Measurements from ENCODE around the gene TMEM151B. TPM values are rescaled to one million over a fixed set of nuclear protein-coding genes. Genes with fewer than 3 reads are reported as not detected.

TMEM151B gene
- total and polyA plus RNA-seq, 2 of the 13 experiments (the other 11 are each of a cell fraction or from before 2014, with no cell fraction given): not detected

DNA sequence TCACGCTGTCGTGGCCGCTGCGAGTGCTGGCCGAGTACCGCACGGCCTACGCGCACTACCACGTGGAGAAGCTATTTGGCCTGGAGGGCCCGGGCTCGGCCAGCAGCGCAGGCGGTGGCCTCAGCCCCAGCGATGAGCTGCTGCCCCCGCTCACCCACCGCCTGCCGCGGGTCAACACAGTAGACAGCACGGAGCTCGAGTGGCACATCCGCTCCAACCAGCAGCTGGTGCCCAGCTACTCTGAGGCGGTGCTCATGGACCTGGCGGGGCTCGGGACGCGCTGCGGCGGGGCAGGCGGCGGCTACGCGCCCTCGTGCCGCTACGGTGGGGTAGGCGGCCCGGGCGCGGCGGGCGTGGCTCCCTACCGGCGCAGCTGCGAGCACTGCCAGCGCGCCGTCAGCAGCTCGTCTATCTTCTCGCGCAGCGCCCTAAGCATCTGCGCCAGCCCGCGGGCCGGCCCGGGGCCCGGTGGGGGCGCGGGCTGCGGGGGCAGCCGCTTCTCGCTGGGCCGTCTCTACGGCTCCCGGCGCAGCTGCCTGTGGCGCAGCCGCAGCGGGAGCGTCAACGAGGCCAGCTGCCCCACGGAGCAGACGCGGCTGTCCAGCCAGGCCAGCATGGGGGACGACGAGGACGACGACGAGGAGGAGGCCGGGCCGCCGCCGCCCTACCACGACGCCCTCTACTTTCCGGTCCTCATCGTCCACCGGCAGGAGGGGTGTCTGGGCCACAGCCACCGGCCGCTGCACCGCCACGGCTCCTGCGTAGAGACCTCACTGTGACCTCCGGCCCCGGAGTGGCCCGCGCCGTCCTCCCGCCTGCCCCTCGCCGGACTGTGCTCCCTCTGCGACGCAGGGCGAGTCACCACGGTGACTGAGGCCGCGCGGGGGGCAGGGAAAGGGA lies 5.7 kb downstream of the TMEM151B start (continued):
- TF ChIP-seq BCLAF1 (IDR thresholded peaks at IDR 0.05) (no peak), SNAPC4 (CRISPR knock-in tag; IDR thresholded peaks at IDR 0.05) (no peak), ZNF768 (CRISPR knock-in tag; IDR thresholded peaks at IDR 0.05) (0 out of 2 replicates have a peak, but pooled peaks have one; percentile 27), DBP (CRISPR knock-in tag; IDR thresholded peaks at IDR 0.05; ENCODE audit: not compliant biosample characterization) (no peak), ZNF563 (CRISPR knock-in tag; IDR thresholded peaks at IDR 0.05) (peak; percentile 85; the same call in 1 of the 2 replicates), SP4 (CRISPR knock-in tag; IDR thresholded peaks at IDR 0.05) (0 out of 2 replicates have a peak, but pooled peaks have one; percentile 14), ZNF781 (CRISPR knock-in tag; IDR thresholded peaks at IDR 0.05; ENCODE audit: borderline replicate concordance, not compliant biosample characterization) (peak; percentile 29), ZNF546 (CRISPR knock-in tag; conservative IDR thresholded peaks at IDR 0.05) (peak; percentile 78), CREBL2 (CRISPR knock-in tag; IDR thresholded peaks at IDR 0.05; ENCODE audit: borderline replicate concordance) (0 out of 2 replicates have a peak, but pooled peaks have one; percentile 78), ZNF784 (CRISPR knock-in tag; IDR thresholded peaks at IDR 0.05; ENCODE audit: borderline replicate concordance) (0 out of 2 replicates have a peak, but pooled peaks have one; percentile 72), ZNF790 (CRISPR knock-in tag; IDR thresholded peaks at IDR 0.05; ENCODE audit: borderline replicate concordance) (no peak), MEIS2 (CRISPR knock-in tag; IDR thresholded peaks at IDR 0.05) (peak; percentile 12; the same call in 1 of the 2 replicates)
- TF ChIP-seq, protein P1, sequence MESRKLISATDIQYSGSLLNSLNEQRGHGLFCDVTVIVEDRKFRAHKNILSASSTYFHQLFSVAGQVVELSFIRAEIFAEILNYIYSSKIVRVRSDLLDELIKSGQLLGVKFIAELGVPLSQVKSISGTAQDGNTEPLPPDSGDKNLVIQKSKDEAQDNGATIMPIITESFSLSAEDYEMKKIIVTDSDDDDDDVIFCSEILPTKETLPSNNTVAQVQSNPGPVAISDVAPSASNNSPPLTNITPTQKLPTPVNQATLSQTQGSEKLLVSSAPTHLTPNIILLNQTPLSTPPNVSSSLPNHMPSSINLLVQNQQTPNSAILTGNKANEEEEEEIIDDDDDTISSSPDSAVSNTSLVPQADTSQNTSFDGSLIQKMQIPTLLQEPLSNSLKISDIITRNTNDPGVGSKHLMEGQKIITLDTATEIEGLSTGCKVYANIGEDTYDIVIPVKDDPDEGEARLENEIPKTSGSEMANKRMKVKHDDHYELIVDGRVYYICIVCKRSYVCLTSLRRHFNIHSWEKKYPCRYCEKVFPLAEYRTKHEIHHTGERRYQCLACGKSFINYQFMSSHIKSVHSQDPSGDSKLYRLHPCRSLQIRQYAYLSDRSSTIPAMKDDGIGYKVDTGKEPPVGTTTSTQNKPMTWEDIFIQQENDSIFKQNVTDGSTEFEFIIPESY (CRISPR knock-in tag; IDR thresholded peaks at IDR 0.05): peak; percentile 76; the same call in 1 of the 2 replicates

Measured in HepG2 (cell line).